ENCODE measurements around the gene ISYNA1. TPM values are rescaled to one million over a fixed set of nuclear protein-coding genes. Genes with fewer than 3 reads are reported as not detected.

Gene ISYNA1
- total and polyA plus RNA-seq, 2 donors (not counting 3 experiments of a cell fraction or from before 2014, with no cell fraction given): 69.0 to 70.2 TPM

DNA sequence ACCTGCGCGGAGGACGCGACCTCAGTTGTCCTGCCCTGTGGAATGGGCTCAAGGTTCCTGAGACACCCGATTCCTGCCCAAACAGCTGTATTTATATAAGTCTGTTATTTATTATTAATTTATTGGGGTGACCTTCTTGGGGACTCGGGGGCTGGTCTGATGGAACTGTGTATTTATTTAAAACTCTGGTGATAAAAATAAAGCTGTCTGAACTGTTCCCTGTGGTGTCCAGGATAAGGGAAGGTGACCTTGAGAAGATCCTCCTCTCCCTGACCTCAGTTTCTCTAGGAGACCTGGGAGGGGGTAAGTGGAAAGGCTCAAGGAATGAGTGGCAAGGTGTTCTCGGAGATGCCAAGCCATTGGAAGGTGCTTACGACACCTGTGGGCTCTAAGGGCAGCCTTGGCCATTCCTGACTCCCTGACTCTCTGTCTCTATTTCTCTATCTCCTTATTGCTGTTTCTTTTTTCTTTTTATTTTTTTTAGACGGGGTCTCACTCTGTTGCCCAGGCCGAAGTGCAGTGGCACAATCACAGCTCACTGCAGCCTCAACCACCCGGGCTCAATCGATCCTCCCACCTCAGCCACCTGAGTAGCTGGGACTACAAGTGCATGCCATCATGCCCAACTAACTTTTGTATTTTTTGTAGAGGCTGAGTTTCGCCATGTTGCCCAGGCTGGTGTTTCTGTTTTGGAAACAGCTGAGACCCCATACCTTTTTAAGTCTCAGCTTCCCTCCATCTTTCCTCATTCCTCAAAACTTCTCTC is 48.8 kb downstream of the ISYNA1 start:
- Histone ChIP-seq H4K20me1 (replicated peaks; ENCODE audit: control insufficient read depth, extremely low read depth, insufficient read depth, low read length) (no peaks in the 10 kb centered on the region), H3K4me2 (ENCODE audit: insufficient read depth, low read length) (peak overlapping the region; percentile 1), H3K9me3 (replicated peaks; ENCODE audit: control insufficient read depth, insufficient read depth, low read length) (no peaks in the 10 kb centered on the region), H3K4me1 (ENCODE audit: control insufficient read depth, extremely low read depth, insufficient read depth, low read length) (peaks cover 21% of the 10 kb centered on the region), H2AFZ (ENCODE audit: low read depth, low read length) (no peak overlapping the region), H3K27me3 (ENCODE audit: control insufficient read depth in 2 of 2, insufficient read depth in 2 of 2, low read length in 2 of 2) (no peaks in the 10 kb centered on the region), H3K9ac (replicated peaks; ENCODE audit: extremely low read depth, insufficient read depth, low read length) (no peak overlapping the region), H3K36me3 (ENCODE audit: control insufficient read depth in 2 of 2, extremely low read depth in 1 of 2, insufficient read depth in 2 of 2, low read length in 2 of 2) (peaks cover 0 to 9% of the 10 kb centered on the region in 2 experiments), H3K4me3 (replicated peaks in 1 of 3; ENCODE audit: insufficient read depth in 1 of 3, low read depth in 1 of 3, low read length in 3 of 3) (peak overlapping the region in 2 of 3 experiments; percentile 24 to 71), H3K27ac (ENCODE audit: insufficient read depth, low read depth, low read length) (no peak overlapping the region), H3K9me1 (replicated peaks; ENCODE audit: control insufficient read depth, extremely low read depth, insufficient read depth, low read length) (no peaks in the 10 kb centered on the region), H3K79me2 (ENCODE audit: control insufficient read depth, insufficient read depth, low read length) (peaks cover 26% of the 10 kb centered on the region)
- intact Hi-C loops (cut with micrococcal nuclease): loop anchor here (1.0 kb wide), 1 partner anchor 21 kb away; no protein-coding TSS in a partner anchor
- ChIA-PET CTCF (interaction anchor here (0.6 to 9.4 kb wide), 17 partner anchors 8 to 229 kb away, joined by 3 to 115 read pairs (median 5); partner anchors contain the start of genes JUND, LRRC25, PGPEP1 and SSBP4), POLR2A (interaction anchor here (0.5 to 3.6 kb wide), 3 partner anchors 15 to 24 kb away, joined by 3 to 87 read pairs (median 3); no protein-coding TSS in a partner anchor)
- TF ChIP-seq JUN (IDR thresholded peaks at IDR 0.05; ENCODE audit: borderline replicate concordance, insufficient read depth, insufficient read length, low read depth): no peak
- TF ChIP-seq GATA2 (IDR thresholded peaks at IDR 0.05; ENCODE audit: insufficient read depth, insufficient read length, low read depth, low read length): no peak
- TF ChIP-seq MYC (IDR thresholded peaks at IDR 0.05; ENCODE audit: low read depth, low read length): no peak
- TF ChIP-seq CTCF (IDR thresholded peaks at IDR 0.05; ENCODE audit: extremely low read depth in 1 of 2, insufficient read depth in 1 of 2, low read depth in 1 of 2, low read length in 2 of 2): no peak
- TF ChIP-seq POLR2AphosphoS5 (IDR thresholded peaks at IDR 0.05; ENCODE audit: insufficient read depth, low read depth, low read length): no peak
- TF ChIP-seq MAX (IDR thresholded peaks at IDR 0.05; ENCODE audit: insufficient read depth, insufficient read length): no peak
- no peak for TF ChIP-seq FOS (IDR thresholded peaks at IDR 0.05; ENCODE audit: borderline replicate concordance, insufficient read depth, low read length)
- TF ChIP-seq EZH2 (IDR thresholded peaks at IDR 0.05; ENCODE audit: borderline replicate concordance, low read depth, low read length, severe bottlenecking): no peak
- TF ChIP-seq POLR2A (IDR thresholded peaks at IDR 0.05; ENCODE audit: low read depth, low read length): no peak
- BruUV-seq (replicated peaks): no TSS peak
- dilution Hi-C loops (cut with MboI; ENCODE audit: extremely low pct_ligation_motif_present, low sequenced_read_pairs): no loop called here
- DNase-seq (ENCODE audit: low read depth, low spot score) (no peak), FAIRE-seq (no peak)
